Calu3 (cell line): ENCODE measurements around the gene M1AP. TPM values are rescaled to one million over a fixed set of nuclear protein-coding genes. Genes with fewer than 3 reads are reported as not detected.

Experiments used
- BruUV-seq: library from RNA; stranded (reverse); fragments of 400-500 nt; replicated peaks from 2 replicates; lab custom pipeline; 2021; lab: Mats Ljungman, UMichigan
- CTCF ChIA-PET: fragments of 300-600 bp; sonication (Branson Sonifier 250); formaldehyde crosslinking; loops from one replicate; lab custom pipeline; 2022; ENCODE audit warnings: antibody characterized with exemption; lab: Charles Lee
- DNase-seq: peaks from one replicate; pipeline ENCODE4 v3.0.0; 2022
- H3K27ac Mint-ChIP-seq: one replicate; pipeline ENCODE4 v1.8.0; 2022; ENCODE audit warnings: mixed read lengths; ENCODE audit not compliant: unreplicated experiment
- H3K27me3 Mint-ChIP-seq: one replicate; pipeline ENCODE4 v1.8.0; 2022; ENCODE audit warnings: mixed read lengths; ENCODE audit not compliant: unreplicated experiment
- H3K36me3 Mint-ChIP-seq: one replicate; pipeline ENCODE4 v1.8.0; 2022; ENCODE audit warnings: mild to moderate bottlenecking, moderate library complexity, mixed read lengths; ENCODE audit not compliant: insufficient read depth, unreplicated experiment
- H3K4me1 Mint-ChIP-seq: one replicate; pipeline ENCODE4 v1.8.0; 2022; ENCODE audit warnings: mild to moderate bottlenecking, low read depth, mixed read lengths; ENCODE audit not compliant: unreplicated experiment
- H3K4me3 Mint-ChIP-seq: one replicate; pipeline ENCODE4 v1.8.0; 2022; ENCODE audit warnings: mild to moderate bottlenecking, low read depth, moderate library complexity, mixed read lengths; ENCODE audit not compliant: unreplicated experiment
- H3K9me3 Mint-ChIP-seq: one replicate; pipeline ENCODE4 v1.8.0; 2022; ENCODE audit warnings: low read depth, mixed read lengths; ENCODE audit not compliant: unreplicated experiment
- CTCF ChIP-seq: fragments of 200-600 bp; IDR thresholded peaks from one replicate; pipeline ENCODE4 v1.8.0; 2022; ENCODE audit warnings: antibody characterized with exemption; ENCODE audit not compliant: unreplicated experiment
- intact Hi-C: fragments of 100-400 bp; cut with micrococcal nuclease; formaldehyde crosslinking; loops from one replicate; pipeline ENCODE4 v1.10.0; 2022; ENCODE audit not compliant: unreplicated experiment
- total RNA-seq: library from RNA; stranded (reverse); gene quantifications from 2 replicates; pipeline ENCODE4 v1.2.3, GENCODE V29; 2022

Gene M1AP
- total RNA-seq, 1 experiment from 2014 or later, result not detected

GRCh38 chr2:74512744-74513604 lies 135.2 kb downstream of the M1AP start:
- DNase-seq, result no peak
- peaks cover 9% of the 10 kb centered on the region for H3K4me1 Mint-ChIP-seq
- peak overlapping the region; percentile 26 for H3K4me3 Mint-ChIP-seq
- peaks cover 13% of the 10 kb centered on the region for H3K36me3 Mint-ChIP-seq
- no TSS peak for BruUV-seq
- peaks cover 86% of the 10 kb centered on the region for H3K27me3 Mint-ChIP-seq
- H3K27ac Mint-ChIP-seq, result no peak overlapping the region
- TF ChIP-seq CTCF, result no peak
- H3K9me3 Mint-ChIP-seq, result no peaks in the 10 kb centered on the region
- CTCF ChIA-PET, result interaction anchor here (1.4 kb wide), 1 partner anchor 71 kb away, joined by 3 read pairs; no protein-coding TSS in a partner anchor
- intact Hi-C loops, result no loop called here

GRCh38 chr2:74511104-74511989 lies 136.8 kb downstream of the M1AP start:
- peaks cover 70% of the 10 kb centered on the region for H3K27me3 Mint-ChIP-seq
- CTCF ChIA-PET, result interaction anchor here (0.6 kb wide), 1 partner anchor 910 kb away, joined by 5 read pairs; no protein-coding TSS in a partner anchor
- no peak overlapping the region for H3K4me3 Mint-ChIP-seq
- no peak for TF ChIP-seq CTCF
- H3K9me3 Mint-ChIP-seq, result no peaks in the 10 kb centered on the region
- DNase-seq, result no peak
- peaks cover 29% of the 10 kb centered on the region for H3K36me3 Mint-ChIP-seq
- peaks cover 9% of the 10 kb centered on the region for H3K4me1 Mint-ChIP-seq
- no peak overlapping the region for H3K27ac Mint-ChIP-seq
- no TSS peak for BruUV-seq
- intact Hi-C loops, result no loop called here

- H3K9me3 Mint-ChIP-seq, result no peaks in the 10 kb centered on the region
- no peak for TF ChIP-seq CTCF
- H3K36me3 Mint-ChIP-seq, result peaks cover 26% of the 10 kb centered on the region
- H3K4me3 Mint-ChIP-seq, result no peak overlapping the region
- CTCF ChIA-PET, result no interaction called here
- H3K27me3 Mint-ChIP-seq, result peaks cover 63% of the 10 kb centered on the region
- H3K4me1 Mint-ChIP-seq, result peaks cover 13% of the 10 kb centered on the region
- intact Hi-C loops, result no loop called here
- no peak for DNase-seq
- BruUV-seq, result no TSS peak
- peak overlapping the region; percentile 9 for H3K27ac Mint-ChIP-seq
Observed at GRCh38 chr2:74510272-74510671, 137.9 kb downstream of the M1AP start.

- peaks cover 43% of the 10 kb centered on the region for H3K36me3 Mint-ChIP-seq
- no peaks in the 10 kb centered on the region for H3K9me3 Mint-ChIP-seq
- CTCF ChIA-PET, result interaction anchor here (0.7 to 1.7 kb wide), 2 partner anchors 25 to 28 kb away, joined by 5 to 6 read pairs; partner anchors contain the start of genes CCDC142 and TTC31
- H3K27ac Mint-ChIP-seq, result peak overlapping the region; percentile 100
- H3K4me1 Mint-ChIP-seq, result peaks cover 26% of the 10 kb centered on the region
- DNase-seq, result peak; percentile 41
- TF ChIP-seq CTCF, result no peak
- peaks cover 45% of the 10 kb centered on the region for H3K27me3 Mint-ChIP-seq
- intact Hi-C loops, result loop anchor here (2.0 kb wide), 1 partner anchor 21 kb away; the partner anchor contains the start of genes AUP1 and HTRA2
- no TSS peak for BruUV-seq
- H3K4me3 Mint-ChIP-seq, result peak overlapping the region; percentile 97
Observed at GRCh38 chr2:74507926-74508520, 140.1 kb downstream of the M1AP start.
